Fibroblast of skin of back (primary cell): ENCODE measurements around the gene ST8SIA6.
"Not testable (repeated sequence)": the region's sequence is repeated elsewhere in the genome, so short reads cannot be mapped to it uniquely, and the experiment has no call there.

ENCODE experiments used
- DNase-seq: peaks from one replicate; pipeline ENCODE4 v3.0.0-alpha.2; 2013

Gene ST8SIA6

DNA sequence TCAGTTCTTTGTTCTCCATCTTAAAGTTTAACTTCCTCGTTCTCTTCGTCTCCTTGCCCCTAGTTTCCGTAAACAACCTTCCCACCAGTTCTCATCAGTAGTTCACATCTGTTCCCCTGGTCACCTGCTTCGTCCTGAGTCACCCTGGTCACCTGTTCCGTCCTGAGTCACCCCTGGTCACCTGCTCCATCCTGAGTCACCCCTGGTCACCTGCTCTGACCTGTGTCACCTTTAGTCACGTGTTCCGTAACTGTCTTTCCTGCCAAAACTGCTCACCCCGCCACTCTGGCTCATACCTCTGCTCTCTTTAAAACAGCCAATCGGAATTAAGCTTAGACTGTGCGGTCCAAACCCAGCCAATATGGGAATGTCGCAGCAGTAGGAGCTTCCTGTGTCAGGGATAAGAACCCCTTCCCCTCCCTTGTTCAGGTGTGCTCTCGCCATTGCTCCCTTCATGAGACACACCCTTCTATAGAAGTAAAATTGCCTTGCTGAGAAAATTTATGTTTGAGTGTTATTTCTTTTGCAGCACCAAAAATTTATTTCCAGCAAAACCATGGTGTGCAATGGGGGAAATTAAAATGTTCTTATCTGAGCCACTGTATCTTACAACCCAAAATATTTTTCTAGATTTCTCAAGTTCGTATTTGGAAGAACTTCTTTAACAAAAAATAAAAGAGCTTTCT, 114.1 kb downstream of the ST8SIA6 start:
- DNase-seq: no peak

DNA sequence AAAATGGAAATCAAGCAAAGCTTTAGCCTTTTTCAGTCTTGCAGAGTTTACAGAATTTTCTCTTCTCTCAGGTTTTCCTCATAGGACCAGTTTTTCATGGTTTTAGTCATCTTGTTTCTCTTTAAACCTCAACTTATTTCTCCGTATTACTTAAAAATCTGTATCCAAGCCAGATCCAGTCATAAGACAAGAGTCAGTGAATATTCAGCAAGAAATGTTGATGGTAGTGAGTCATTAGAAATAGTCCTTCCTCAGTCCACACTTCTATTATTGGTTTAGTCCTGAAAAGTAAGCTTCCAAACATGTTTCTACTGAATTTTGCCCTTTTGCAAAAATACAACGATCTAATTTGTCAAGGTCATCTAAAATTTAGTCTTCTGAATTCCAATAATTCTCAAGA, 119.3 kb downstream of the ST8SIA6 start:
- DNase-seq: peak; percentile 70

DNA sequence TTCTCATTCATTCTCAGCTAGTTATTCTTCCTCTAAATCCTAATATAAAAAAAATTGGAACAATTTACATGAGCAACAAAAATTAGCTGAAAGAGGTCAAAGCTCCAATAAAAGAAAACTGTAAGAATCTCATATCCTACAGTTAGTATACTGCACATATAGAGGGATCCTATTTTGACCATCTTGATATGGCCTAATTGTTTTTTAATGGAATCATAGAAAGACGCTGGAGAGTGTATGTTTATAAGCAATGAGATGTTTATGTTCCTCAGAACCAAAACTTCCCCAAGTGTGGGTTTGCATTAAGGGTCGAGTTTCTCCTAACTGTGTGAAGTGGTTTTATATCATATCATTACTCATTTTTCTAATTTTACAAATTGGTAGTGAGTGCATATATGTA, 123.9 kb downstream of the ST8SIA6 start:
- DNase-seq: no peak

DNA sequence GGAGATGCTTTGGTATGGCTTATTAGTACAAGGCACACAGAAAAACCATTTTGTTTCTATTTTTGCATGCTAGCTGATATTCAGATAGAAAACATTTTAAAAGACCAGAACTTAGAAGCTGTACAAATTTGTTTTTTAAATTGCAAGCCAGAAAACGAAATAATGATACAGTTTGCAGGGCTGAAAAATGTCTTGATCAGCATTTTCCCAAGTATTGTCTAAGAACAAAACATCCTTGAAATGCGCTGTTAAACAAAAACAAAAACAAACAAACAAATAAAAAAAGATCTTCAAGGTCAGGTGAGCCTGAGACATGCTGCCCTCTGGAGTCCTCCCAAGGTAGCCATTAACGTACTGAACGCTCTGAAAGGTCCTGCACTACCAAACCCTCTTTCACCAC, 128.0 kb downstream of the ST8SIA6 start:
- no peak for DNase-seq

DNA sequence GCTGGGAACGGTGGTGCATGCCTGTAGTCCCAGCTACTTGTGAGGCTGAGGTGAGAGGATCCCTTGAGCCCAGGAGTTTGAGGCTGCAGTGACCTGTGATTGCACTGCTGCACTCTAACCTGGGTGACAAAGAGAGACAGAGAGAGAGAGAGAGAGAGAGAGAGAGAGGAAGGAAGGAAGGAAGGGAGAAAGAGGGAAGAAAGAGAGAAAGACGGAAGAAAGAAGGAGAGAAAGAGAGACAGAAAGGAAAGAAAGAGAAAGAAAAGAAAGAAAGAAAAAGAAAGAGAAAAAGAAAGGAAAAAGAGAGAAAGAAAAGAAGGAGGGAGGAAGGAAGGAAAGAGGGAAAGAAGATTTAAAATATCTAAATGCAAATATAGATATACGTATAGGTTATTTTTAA, 132.4 kb downstream of the ST8SIA6 start:
- not testable (repeated sequence) for DNase-seq

DNA sequence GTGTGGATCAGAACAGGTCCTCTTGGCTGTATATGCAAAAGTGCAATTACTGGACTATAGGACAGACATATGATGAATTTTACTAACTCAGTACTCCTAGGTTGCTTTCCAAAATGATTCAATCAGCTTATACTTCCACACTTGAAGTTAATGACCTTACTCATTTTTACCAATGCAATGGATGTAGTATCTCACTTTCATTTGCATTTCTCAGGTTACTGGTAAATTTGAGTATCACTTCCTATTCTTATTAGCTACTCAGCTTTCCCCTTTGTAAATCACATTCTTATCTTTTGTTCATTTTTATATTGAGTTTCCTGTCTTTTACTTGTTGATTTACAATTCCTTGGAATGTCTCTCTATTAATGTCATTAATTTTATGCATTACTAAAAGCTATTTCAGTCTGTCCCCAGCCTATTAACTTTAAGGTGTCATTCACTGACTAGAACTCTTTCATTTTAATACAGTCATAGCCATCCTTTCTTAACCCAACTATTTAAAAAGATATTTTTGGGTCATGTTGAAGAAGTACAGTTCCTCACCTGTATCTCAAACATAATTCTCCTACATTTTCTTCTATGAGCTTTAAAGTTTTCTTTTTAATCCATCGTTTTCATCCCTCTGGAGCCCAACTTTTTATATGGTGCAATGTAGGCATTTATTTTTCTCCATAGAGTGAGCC, 137.8 kb downstream of the ST8SIA6 start:
- no peak for DNase-seq

DNA sequence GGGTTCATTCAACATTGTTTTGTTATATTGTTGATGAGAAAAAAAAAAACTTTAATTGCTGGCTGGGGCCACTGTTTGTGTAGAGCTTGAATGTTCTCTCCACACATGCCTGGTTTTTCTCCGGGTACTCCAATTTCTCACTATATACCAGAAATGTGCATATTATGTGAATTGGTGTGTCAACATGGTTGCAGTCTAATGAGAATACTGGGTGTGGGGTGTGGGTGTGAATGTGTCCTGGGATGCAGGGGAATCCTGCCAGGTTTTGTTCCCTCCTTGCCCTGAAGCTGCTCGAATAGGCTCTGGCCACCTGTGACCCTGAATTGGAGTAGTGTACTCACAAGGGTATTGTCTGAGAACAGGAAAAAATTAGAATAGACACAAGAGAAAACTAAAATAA, 145.0 kb downstream of the ST8SIA6 start:
- no peak for DNase-seq

DNA sequence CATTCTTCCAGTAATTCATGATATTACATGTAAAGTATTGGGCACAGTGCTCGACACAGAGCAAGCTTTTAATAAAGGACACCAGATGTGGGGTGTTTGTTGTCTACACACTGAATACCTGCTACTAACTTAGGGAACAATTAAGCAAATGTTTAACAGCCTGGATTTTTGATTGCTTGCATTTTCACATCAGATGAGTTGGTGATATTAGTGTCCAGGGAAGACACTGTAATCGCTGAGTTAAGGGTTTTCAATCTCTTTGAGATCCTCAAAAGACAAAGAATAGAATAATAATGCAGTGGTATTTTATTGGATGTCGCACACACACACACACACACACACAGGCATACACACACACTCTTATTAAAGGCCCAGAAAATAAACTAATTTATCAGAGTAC, 147.3 kb downstream of the ST8SIA6 start:
- DNase-seq: no peak

DNA sequence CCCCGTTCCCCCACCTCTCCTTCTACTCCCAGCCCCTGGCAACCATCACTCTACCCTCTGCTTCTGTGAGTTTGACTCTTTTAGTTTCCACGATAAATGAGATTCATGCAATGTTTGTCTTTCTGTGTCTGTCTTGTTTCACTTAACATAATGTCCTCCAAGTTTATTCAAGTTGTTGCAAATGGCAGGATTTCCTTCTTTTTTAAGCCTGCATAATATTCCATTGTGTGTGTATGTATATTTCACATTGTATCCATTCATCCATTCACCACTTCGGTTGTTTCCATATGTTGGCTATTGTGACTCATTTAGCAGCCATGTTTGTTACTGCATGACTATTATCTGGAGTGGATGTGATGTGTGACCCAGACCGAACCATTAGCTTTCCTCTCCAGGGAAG, 162.0 kb downstream of the ST8SIA6 start:
- DNase-seq: no peak

DNA sequence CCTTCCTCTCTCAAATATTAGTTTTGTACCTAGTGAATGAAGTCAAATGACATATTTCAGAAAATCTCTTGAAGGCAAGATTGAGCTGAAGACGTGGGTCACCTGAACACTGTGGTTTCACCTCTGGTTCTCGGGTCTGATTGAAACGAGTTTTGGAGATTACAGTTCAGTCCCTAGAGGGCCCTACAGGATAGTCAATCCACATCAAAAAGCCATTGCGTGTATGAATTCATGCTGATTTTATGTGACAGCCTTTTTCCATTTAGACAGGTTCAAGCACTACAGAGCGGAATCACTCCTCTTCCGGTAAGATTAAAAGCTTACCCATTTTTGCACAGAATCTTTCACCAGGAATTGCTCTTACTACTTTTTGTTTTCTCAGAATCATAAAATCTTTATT, 164.2 kb downstream of the ST8SIA6 start:
- no peak for DNase-seq

DNA sequence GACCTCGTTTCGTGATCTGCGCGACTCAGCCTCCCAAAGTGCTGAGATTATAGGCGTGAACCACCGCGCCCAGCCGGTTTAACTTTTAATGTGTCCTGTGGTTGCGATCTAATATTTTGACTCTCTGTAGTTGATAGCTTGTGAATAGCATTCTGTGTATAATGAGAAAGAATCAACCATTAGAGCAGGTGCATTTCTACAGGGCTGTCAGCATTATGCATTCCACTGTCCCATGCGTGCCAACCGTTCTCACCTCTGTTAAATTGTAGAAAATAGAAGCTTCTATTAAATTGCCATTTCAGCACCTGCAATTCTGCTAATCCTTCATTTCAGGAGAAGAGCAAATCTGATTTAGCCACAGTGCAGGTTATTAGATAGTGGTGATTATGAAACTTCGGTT, 164.6 kb downstream of the ST8SIA6 start:
- DNase-seq: no peak

DNA sequence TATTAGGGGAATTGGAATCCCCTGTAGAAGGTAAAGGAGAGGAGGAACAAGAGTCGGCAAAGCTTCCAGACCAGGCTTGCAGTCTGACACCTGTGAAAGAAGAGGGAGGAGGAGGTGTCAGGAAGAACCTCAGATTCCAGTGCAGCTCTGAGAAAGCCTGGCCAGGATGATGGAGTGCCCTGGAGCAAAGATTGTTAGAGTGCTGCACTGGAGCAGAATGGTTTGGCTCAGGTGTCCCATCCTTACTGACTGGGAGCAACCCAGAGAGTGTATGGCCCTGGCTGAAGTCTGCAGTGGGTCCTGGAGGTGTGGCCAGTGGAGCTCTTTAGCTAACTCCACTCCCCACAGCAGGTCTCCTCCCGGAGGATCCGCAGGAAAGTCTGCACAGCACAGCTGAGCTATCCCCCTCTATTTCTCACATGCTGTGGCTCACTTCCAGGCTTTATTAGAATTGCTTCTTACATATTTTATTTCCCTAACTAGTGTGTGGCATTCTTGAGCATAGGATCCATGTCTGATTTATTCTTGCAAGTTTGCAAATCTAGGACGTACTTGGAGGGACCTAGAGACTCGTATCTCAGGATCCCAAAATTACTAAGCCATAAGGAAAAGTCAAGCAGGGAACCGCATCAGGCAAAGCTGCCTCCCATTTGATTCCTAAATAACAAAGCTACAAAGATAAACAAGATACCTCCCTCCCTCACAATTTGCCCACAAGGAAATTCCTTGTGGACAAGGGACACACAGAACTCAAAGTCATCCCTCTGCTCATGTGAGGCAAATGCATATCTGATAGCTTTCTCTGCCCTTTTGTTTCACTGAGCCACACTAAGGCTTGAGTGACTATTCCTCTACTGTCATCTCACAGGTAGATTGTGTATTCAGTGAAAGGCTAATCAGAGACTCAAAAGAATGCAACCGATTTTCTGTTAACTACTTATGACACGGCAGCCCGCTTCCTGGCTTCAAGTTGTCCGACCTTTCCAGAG, 167.5 kb downstream of the ST8SIA6 start:
- DNase-seq: no peak

DNA sequence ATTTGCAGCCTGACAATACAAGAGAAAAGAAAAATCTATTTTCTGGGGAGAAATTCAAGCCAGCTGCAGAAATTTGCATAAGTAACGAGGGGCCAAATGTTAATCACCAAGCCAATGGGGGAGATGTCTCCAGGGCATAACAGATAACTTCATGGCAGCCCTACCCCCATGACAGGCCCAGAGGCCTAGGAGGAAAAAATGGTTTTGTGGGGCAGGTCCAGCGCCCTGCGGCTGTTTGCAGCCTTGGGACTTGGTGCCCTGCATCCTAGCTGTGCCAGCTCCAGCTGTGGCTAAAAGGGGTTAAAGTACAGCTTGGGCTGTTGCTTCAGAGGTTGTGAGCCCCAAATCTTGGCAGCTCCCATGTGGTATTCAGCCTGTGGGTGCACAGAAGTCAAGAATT, 172.1 kb downstream of the ST8SIA6 start:
- DNase-seq: no peak

DNA sequence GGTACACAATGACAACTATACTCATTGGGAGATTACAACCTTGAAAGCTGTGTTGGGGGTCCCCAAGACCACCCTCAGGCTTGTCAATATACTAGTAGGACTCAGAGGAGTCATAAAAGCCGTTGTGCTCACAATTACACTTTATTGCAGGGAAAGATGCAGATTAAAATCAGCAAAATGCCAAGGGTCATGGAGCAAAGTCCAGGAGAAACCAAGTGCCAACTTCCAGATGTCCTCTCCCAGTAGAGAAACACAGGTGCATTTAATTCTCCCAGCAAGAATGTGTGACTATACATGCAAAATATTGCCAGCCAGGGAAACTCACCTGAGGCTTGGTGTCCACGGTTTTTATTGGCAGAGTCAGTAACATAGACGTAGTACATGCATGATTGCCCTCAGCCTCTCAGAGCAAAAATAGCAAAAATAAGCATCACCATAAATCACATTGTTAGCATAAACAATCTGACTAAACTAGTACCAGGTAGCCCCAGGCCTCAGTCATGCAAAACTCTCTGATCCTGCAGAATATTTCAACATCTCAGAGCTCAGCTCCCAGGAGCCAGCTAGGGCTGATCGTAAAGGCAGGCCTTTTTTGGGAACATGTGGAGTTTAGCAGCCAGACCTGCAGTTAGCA, 175.7 kb downstream of the ST8SIA6 start:
- DNase-seq: no peak

DNA sequence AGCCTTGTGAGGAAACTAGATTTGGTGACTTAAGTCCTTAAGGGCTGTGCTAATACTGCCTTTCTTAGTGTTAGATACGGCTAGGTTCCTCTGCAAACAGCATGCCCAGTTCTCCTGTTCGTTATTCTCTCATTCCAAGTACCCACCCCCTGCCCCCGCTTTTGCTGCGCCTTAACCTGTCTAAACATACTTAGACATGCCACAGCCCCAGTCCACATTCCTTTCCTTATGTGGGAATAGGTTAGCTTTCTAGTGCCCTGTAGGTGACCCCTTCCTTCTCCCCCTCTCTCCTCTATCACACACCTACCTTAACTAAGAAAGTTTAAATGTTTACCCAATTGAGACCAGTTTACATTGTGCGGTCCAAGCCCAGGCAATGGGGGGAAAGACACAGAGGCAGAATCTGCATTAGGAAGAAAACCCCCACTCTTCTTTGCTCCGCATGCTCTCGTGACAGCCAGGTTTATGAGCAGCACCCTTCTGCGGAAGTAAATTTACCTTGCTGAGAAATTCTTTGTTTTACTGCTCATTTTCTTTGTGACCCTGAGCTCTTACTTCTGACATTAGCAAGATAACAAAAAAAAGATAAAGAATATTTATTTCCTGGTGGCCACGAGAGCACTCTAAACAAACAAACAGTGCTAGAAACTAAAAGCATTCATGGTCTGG, 177.5 kb downstream of the ST8SIA6 start:
- no peak for DNase-seq

DNA sequence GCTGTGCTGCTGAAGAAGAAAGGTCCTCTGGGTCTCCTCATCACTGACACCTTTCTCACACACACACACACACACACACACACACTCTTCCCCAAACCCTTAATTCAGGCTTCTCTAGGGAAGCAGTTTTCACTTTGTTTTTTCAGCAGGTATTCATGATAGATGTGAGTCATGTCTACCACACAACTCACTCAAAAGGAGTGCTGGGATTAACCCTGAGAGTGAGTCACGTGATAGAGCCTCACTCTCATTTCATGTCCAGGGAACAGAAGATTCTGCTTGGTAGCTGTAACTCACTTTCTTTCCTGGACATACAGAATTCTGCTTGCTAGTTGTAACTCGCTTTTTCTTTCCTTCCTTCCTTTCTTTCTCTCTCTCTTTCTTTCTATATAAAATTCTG, 181.0 kb downstream of the ST8SIA6 start:
- DNase-seq: peak; percentile 69

DNA sequence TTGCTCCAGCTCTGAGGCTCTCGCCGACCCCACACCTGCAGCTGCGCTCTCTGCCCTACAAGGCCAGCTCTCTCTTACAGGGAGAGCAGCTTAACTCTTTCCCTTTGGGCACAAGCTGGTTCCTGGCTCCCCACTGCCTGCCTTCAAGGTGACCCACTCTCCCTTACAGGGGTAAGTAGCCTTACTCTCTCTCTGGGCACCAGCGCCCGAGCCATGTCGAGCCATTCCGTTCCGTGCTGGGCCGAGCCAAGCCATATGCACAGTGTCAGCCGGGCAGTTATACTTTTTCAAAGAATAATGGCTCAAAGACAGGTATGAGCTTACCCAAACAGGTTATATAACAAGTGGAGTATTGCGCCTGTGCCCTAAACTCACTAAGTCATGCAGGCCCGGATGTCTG, 181.7 kb downstream of the ST8SIA6 start:
- no peak for DNase-seq
